Astrocyte (in vitro differentiated cells and primary cell): ENCODE results near the gene C1orf226.

ENCODE experiments used
- EZH2 ChIP-seq: IDR thresholded peaks from 2 replicates; pipeline ENCODE4 v1.6.1; 2012; ENCODE audit warnings: mild to moderate bottlenecking, low read length, inconsistent platforms; ENCODE audit not compliant: insufficient read depth
- TF ChIP-seq, protein P1 (sequence below): IDR thresholded peaks from 2 replicates; pipeline ENCODE4 v1.5.1; 2011; ENCODE audit warnings: low read depth, mild to moderate bottlenecking, inconsistent platforms, low read length, moderate library complexity; ENCODE audit not compliant: insufficient read depth

GRCh38 chr1:162366149-162366548 is 15.4 kb upstream of the C1orf226 start:
- TF ChIP-seq, protein P1, sequence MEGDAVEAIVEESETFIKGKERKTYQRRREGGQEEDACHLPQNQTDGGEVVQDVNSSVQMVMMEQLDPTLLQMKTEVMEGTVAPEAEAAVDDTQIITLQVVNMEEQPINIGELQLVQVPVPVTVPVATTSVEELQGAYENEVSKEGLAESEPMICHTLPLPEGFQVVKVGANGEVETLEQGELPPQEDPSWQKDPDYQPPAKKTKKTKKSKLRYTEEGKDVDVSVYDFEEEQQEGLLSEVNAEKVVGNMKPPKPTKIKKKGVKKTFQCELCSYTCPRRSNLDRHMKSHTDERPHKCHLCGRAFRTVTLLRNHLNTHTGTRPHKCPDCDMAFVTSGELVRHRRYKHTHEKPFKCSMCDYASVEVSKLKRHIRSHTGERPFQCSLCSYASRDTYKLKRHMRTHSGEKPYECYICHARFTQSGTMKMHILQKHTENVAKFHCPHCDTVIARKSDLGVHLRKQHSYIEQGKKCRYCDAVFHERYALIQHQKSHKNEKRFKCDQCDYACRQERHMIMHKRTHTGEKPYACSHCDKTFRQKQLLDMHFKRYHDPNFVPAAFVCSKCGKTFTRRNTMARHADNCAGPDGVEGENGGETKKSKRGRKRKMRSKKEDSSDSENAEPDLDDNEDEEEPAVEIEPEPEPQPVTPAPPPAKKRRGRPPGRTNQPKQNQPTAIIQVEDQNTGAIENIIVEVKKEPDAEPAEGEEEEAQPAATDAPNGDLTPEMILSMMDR: no peak
- no peak for TF ChIP-seq EZH2
